Heart left ventricle (tissue), 16 donors: Measurements from ENCODE around the gene DFFB. TPM values are rescaled to one million over a fixed set of nuclear protein-coding genes. Genes with fewer than 3 reads are reported as not detected.

Source experiments
- ATAC-seq, 4 donors: fragments of 200-7000 bp; cut with Tn5 transposase; one replicate each; pipeline ENCODE4 v1.9.1; 2020 to 2022; ENCODE audit warnings: moderate library complexity in 4 of 4, mild to moderate bottlenecking in 3 of 4, moderate number of reproducible peaks in 1 of 4
- DNase-seq, 5 donors: peaks; one replicate each; pipeline ENCODE4 v3.0.0-alpha.2; 2020
- H3K27ac ChIP-seq, 12 donors: fragments of 200-600 bp; sonication (generic) in 4 of 12; one replicate each; pipeline versions ENCODE4 v1.5.0 to v1.8.0; 2016 to 2022; ENCODE audit warnings: mild to moderate bottlenecking in 2 of 12
- H3K27me3 ChIP-seq, 9 donors: fragments of 200-600 bp; sonication (generic) in 2 of 9; one replicate each; pipeline versions ENCODE4 v1.5.1 to v1.8.0; 2016 to 2022; ENCODE audit warnings: mild to moderate bottlenecking in 3 of 9
- H3K36me3 ChIP-seq, 9 donors: fragments of 200-600 bp; sonication (generic) in 2 of 9; one replicate each; pipeline versions ENCODE4 v1.5.0 to v1.8.0; 2018 to 2022; ENCODE audit warnings: mild to moderate bottlenecking in 2 of 9
- H3K4me1 ChIP-seq, 12 donors: fragments of 200-600 bp; sonication (generic) in 4 of 12; one replicate each; pipeline versions ENCODE4 v1.5.0 to v1.8.0; 2016 to 2022; ENCODE audit warnings: mild to moderate bottlenecking in 3 of 12
- H3K4me3 ChIP-seq, 12 donors: fragments of 200-600 bp; sonication (generic) in 4 of 12; one replicate each; pipeline versions ENCODE4 v1.5.0 to v1.8.0; 2017 to 2022; ENCODE audit warnings: mild to moderate bottlenecking in 9 of 12, moderate library complexity in 4 of 12
- H3K9me3 ChIP-seq, 12 donors: fragments of 200-600 bp; sonication (generic) in 4 of 12; one replicate each; pipeline versions ENCODE4 v1.5.0 to v1.8.0; 2016 to 2022; ENCODE audit warnings: mild to moderate bottlenecking in 1 of 12
- POLR2A ChIP-seq, 2 donors: fragments of 450-650 bp; IDR thresholded peaks; one replicate each; pipeline ENCODE4 v1.6.1; 2017; ENCODE audit warnings: antibody characterized with exemption in 2 of 2, mild to moderate bottlenecking in 2 of 2, moderate library complexity in 2 of 2
- WGBS, 4 donors: extraction: QIAGEN DNeasy Blood & Tissue Kit in 2 of 4; methylation state at CpG; one replicate each; pipeline versions ENCODE4 v1.1.5 to v1.1.7; 2013 to 2018; 5-methylcytosine and 5-hydroxymethylcytosine counted together
- intact Hi-C, 10 donors: fragments of 100-400 bp; cut with DNase I; formaldehyde crosslinking; loops; one replicate each; pipeline versions ENCODE4 v1.11.1 to v1.14.2; 2022
- polyA plus RNA-seq, 2 donors: library from polyadenylated mRNA; stranded (reverse); fragments of 200-250 nt; gene quantifications; one replicate each; pipeline ENCODE4 v1.2.3, GENCODE V29; 2013
- total RNA-seq, 9 donors: library from RNA; depleted of rRNA in 2 of 9; stranded (reverse); fragments of >200 nt in 2 of 9; fragmentation: NEBNext Ultra II Directional in 3 of 9; extraction: Animal tissue kit (Norgen Biotek cat#: 25700) in 3 of 9; gene quantifications; one replicate each; pipeline versions ENCODE4 v1.1.0 to v1.2.4, GENCODE V29; 2016 to 2023
- TF ChIP-seq, protein P1 (sequence below), 12 donors: fragments of 200-600 bp; sonication (generic) in 4 of 12; IDR thresholded peaks; one replicate each; pipeline versions ENCODE4 v1.5.0 to v1.8.0; 2018 to 2022; ENCODE audit warnings: antibody characterized with exemption in 12 of 12, mild to moderate bottlenecking in 5 of 12
- donor health status: ischemic (EF 13 %, LVEDD 7.1; RV severe dilation, severe dysfunction).
- donor health status: healthy with polysubstance abuse.
- donor health status: DM: no; HTN: yes; CAD: no.
- donor health status: DM: no; HTN: no; CAD: no.
- donor health status: ischemic (EF 25% LVEDD 6.9; RV normal size, moderate dysfunction).
- donor health status: ischemic (EF 25% LVEDD 5.7; RV mildly dilated, moderate dysfunction).
- donor health status: healthy.
- donor health status: DM: yes; HTN: yes; CAD: no.
- donor health status: ischemic (EF 35%, LVEDD 5.7; RV mildly dilated, moderate dysfunction).
- donor health status: nonischemic (EF 11% LVEDD 7.7; RV severe dilation, severe dysfunction).
- donor health status: DM: yes; HTN: yes; CAD: no.
- donor health status: PGD.
- donor health status: ischemic (EF 29% LVEDD 5.4; RV normal size, mild dysfunction).
- donor health status: nonischemic (EF 23%, LVEDD 6.1; RV moderate dilation, normal function).

Gene DFFB
- total and polyA plus RNA-seq, 11 donors: 1.3 to 5.8 (median 2.6) TPM

DNA sequence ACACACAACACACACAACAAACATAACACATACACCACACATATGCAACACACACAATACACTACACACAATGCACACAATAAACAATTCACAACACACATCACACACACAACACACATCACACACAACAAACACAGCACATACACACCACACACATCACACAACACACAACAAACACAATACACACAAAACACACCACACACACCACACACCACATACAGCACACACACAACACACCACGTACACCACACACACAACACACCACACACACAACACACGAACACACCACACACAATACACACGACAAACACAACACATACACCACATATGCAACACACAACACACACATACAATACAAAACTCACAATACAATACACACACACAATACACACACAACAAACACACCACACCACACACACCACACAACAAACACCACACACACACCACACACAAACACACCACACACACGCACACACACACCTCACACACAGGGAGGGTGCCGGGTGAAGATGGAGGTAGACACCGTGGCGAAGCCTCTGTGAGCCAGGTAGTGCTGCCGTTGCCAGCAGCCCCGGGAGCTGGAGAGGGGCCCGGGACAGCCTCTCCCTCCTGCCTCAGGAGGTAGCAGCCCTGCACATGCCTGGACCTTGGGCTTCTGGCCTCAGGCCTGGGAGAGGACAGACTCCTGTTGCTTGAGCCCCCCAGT, 73.2 kb downstream of the DFFB start:
- DNase-seq (no peak), ATAC-seq (no peak)
- H3K27ac ChIP-seq: no peak overlapping the region
- TF ChIP-seq, protein P1, sequence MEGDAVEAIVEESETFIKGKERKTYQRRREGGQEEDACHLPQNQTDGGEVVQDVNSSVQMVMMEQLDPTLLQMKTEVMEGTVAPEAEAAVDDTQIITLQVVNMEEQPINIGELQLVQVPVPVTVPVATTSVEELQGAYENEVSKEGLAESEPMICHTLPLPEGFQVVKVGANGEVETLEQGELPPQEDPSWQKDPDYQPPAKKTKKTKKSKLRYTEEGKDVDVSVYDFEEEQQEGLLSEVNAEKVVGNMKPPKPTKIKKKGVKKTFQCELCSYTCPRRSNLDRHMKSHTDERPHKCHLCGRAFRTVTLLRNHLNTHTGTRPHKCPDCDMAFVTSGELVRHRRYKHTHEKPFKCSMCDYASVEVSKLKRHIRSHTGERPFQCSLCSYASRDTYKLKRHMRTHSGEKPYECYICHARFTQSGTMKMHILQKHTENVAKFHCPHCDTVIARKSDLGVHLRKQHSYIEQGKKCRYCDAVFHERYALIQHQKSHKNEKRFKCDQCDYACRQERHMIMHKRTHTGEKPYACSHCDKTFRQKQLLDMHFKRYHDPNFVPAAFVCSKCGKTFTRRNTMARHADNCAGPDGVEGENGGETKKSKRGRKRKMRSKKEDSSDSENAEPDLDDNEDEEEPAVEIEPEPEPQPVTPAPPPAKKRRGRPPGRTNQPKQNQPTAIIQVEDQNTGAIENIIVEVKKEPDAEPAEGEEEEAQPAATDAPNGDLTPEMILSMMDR (IDR thresholded peaks at IDR 0.05): no peak
- no peak for TF ChIP-seq POLR2A (IDR thresholded peaks at IDR 0.05)
- intact Hi-C loops: no loop called here
- H3K27me3 ChIP-seq: peaks cover 0 to 52% (median 2%) of the 10 kb centered on the region in 9 donors
- H3K9me3 ChIP-seq: peaks cover 0 to 8% (median 0%) of the 10 kb centered on the region in 12 donors
- no peak overlapping the region for H3K4me3 ChIP-seq
- WGBS, 4 donors: 68 to 81% (median 71%) methylated on average over 9 to 10 of the region's 10 CpGs
- no peaks in the 10 kb centered on the region for H3K4me1 ChIP-seq
- no peaks in the 10 kb centered on the region for H3K36me3 ChIP-seq

DNA sequence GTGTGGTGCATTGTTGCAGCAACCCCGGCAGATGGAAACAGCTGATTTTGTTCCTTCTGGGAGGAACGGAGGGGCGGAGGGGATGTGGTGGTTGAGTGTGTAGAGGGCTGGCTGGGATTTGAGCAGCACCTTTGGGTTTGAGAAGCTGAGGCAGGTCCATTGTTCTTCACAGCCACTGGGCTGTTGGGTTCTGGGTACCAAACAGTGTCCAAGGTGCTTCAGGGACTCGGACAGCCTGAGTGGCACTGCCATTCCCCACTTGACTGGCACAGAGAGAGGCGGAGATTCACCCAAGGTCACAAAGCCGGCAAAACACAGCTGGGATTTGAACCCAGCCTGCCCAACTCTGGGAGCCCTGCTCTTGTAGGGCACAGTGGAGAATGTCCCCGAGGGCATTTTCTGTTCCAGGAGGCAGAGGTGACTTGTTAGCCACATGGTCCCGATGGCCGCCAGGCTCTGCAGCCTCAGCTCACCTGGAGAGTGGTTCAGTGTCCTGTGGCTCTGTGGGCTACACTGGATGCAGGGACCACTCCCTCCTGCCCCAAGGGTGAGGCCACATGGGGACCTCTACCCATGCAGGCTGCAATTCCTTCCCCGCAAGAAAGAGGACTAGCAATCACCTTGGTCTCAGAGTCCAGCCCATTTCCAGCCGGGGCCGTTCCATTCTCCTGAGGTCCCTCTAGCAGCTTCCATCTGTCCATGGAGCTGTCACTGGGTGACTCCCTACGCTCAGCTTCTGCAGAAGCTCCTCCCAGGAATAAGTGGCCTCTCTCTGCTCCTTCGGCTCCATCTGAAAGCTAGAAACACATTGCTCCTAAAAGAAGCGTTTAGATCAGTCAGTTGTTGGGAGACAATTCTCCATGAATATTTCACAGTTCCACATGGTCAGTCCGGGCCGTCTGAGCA, 74.0 kb downstream of the DFFB start:
- Histone ChIP-seq H3K27me3 (peaks cover 0 to 44% (median 0%) of the 10 kb centered on the region in 9 donors), H3K4me3 (no peak overlapping the region), H3K9me3 (peaks cover 0 to 8% (median 0%) of the 10 kb centered on the region in 12 donors), H3K27ac (no peak overlapping the region), H3K36me3 (no peaks in the 10 kb centered on the region), H3K4me1 (no peaks in the 10 kb centered on the region)
- ATAC-seq (no peak), DNase-seq (no peak)
- intact Hi-C loops: no loop called here
- no peak for TF ChIP-seq POLR2A (IDR thresholded peaks at IDR 0.05)
- TF ChIP-seq, protein P1 (IDR thresholded peaks at IDR 0.05): no peak
- 59 to 71% (median 67%) methylated on average over 11 to 17 of the region's 17 CpGs for WGBS, 4 donors

DNA sequence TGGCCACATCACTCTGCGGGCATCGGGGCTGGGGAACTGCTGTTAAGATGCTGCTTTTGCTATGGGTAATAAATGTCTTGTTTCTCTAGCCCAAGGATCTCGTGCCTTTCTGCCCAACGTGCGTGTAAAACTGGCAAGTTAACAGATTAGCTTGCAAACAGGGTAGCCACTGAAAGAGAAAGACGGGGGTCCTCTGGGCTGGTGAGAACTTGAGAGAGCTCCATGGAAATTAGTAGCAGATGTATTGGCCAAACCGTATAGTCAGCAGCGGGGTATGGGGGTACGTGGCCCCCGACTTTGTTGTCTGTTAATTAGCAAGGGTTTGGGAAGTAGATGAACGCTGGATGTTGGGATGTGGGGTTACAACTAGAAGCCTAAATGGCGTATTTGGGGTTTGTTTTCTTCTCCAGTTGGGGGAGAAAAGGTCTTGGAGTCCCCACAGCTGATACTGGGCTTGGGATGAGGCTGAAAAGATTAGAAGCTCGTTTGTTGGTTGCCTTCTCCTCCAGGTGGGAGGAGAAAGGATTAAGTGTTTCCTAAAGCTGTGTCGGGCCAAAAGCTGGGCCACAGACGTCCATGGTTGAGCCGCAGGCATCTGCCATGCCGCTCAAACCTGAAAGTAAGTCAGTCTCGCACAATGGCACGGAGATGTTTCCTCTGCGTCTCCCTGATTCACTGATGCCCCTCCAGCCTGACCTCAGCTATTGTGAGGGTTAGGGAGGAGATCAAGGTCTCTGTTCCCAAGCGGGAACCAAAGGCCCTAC, 75.1 kb downstream of the DFFB start:
- H3K27ac ChIP-seq: no peak overlapping the region
- peaks cover 0 to 42% (median 0%) of the 10 kb centered on the region in 9 donors for H3K27me3 ChIP-seq
- ATAC-seq (no peak), DNase-seq (no peak)
- no peak overlapping the region for H3K4me3 ChIP-seq
- H3K4me1 ChIP-seq: no peaks in the 10 kb centered on the region
- WGBS, 4 donors: 65 to 82% (median 72%) methylated on average over 19 to 21 of the region's 21 CpGs
- intact Hi-C loops: no loop called here
- TF ChIP-seq, protein P1 (IDR thresholded peaks at IDR 0.05): no peak
- no peak for TF ChIP-seq POLR2A (IDR thresholded peaks at IDR 0.05)
- H3K36me3 ChIP-seq: no peaks in the 10 kb centered on the region
- H3K9me3 ChIP-seq: peaks cover 0 to 12% (median 2%) of the 10 kb centered on the region in 12 donors

Other genes with a start within 250 kb of the DFFB start
- 10 to 100 TPM in 2 of 9 donors, 1 to 10 TPM in 7; 1.9 to 16.2 (median 5.9) TPM for gene MEGF6, start 246.0 kb upstream of the DFFB start, total RNA-seq
- gene MEGF6, start 246.0 kb upstream of the DFFB start, polyA plus RNA-seq: 1 to 10 TPM; 2.0 to 4.3 TPM
- gene TPRG1L, start 232.5 kb upstream of the DFFB start, total RNA-seq: 10 to 100 TPM; 32.0 to 58.0 (median 48.8) TPM
- gene TPRG1L, start 232.5 kb upstream of the DFFB start, polyA plus RNA-seq: 10 to 100 TPM; 24.2 to 48.8 TPM
- 10 to 100 TPM in 6 of 9 donors, 1 to 10 TPM in 3; 8.5 to 21.6 (median 11.3) TPM for gene WRAP73, start 207.4 kb upstream of the DFFB start, total RNA-seq
- gene WRAP73, start 207.4 kb upstream of the DFFB start, polyA plus RNA-seq: 10 to 100 TPM in 1 of 2 donors, 1 to 10 TPM in 1; 9.3 to 18.0 TPM
- under 1 TPM in 3 of 9 donors, not detected in 6; 0.15 to 0.53 (median 0.19) TPM for gene TP73, start 205.0 kb upstream of the DFFB start, total RNA-seq
- under 1 TPM; 0.01 to 0.11 TPM for gene TP73, start 205.0 kb upstream of the DFFB start, polyA plus RNA-seq
- not detected for gene CCDC27, start 105.0 kb upstream of the DFFB start, total RNA-seq
- not detected for gene CCDC27, start 105.0 kb upstream of the DFFB start, polyA plus RNA-seq
- 10 to 100 TPM in 6 of 9 donors, 1 to 10 TPM in 3; 9.4 to 20.8 (median 11.7) TPM for gene SMIM1, start 84.7 kb upstream of the DFFB start, total RNA-seq
- gene SMIM1, start 84.7 kb upstream of the DFFB start, polyA plus RNA-seq: 10 to 100 TPM in 1 of 2 donors, 1 to 10 TPM in 1; 3.8 to 51.2 TPM
- gene LRRC47, start 61.0 kb upstream of the DFFB start, total RNA-seq: 10 to 100 TPM; 51.3 to 85.7 (median 68.8) TPM
- 10 to 100 TPM; 18.4 to 39.2 TPM for gene LRRC47, start 61.0 kb upstream of the DFFB start, polyA plus RNA-seq
- gene CEP104, start 265 bp upstream of the DFFB start, total RNA-seq: 10 to 100 TPM; 22.2 to 46.1 (median 33.4) TPM
- gene CEP104, start 265 bp upstream of the DFFB start, polyA plus RNA-seq: 10 to 100 TPM in 1 of 2 donors, 1 to 10 TPM in 1; 5.5 to 12.8 TPM
- 10 to 100 TPM in 6 of 9 donors, 1 to 10 TPM in 3; 8.7 to 16.4 (median 11.3) TPM for gene C1orf174, start 42.8 kb downstream of the DFFB start, total RNA-seq
- 10 to 100 TPM in 1 of 2 donors, 1 to 10 TPM in 1; 7.9 to 15.5 TPM for gene C1orf174, start 42.8 kb downstream of the DFFB start, polyA plus RNA-seq